Ishikawa (cell line): ENCODE measurements around the gene AREG.

Experiments
- CEBPB ChIP-seq: IDR thresholded peaks from 2 replicates; pipeline ENCODE4 v1.6.1; 2012
- CREB1 ChIP-seq: IDR thresholded peaks from 2 replicates; pipeline ENCODE4 v1.6.1; 2012; ENCODE audit warnings: low read depth
- EGR1 ChIP-seq: IDR thresholded peaks from 2 replicates; pipeline ENCODE4 v1.6.1; 2012
- EP300 ChIP-seq: IDR thresholded peaks from 2 replicates; pipeline ENCODE4 v1.6.1; 2012; ENCODE audit warnings: borderline replicate concordance
- FOXM1 ChIP-seq: IDR thresholded peaks from 2 replicates; pipeline ENCODE4 v1.6.1; 2012; ENCODE audit warnings: low read depth, borderline replicate concordance
- MAX ChIP-seq: IDR thresholded peaks from 2 replicates; pipeline ENCODE4 v1.6.1; 2012
- NFIC ChIP-seq: IDR thresholded peaks from 2 replicates; pipeline ENCODE4 v1.6.1; 2012
- RAD21 ChIP-seq: IDR thresholded peaks from 2 replicates; pipeline ENCODE4 v1.6.1; 2012; ENCODE audit warnings: low read depth
- TAF1 ChIP-seq: IDR thresholded peaks from 2 replicates; pipeline ENCODE4 v1.6.1; 2012; ENCODE audit warnings: low read depth, mild to moderate bottlenecking
- TCF12 ChIP-seq: IDR thresholded peaks from 2 replicates; pipeline ENCODE4 v1.6.1; 2012; ENCODE audit warnings: low read depth
- TEAD4 ChIP-seq: IDR thresholded peaks from 2 replicates; pipeline ENCODE4 v1.6.1; 2012
- YY1 ChIP-seq: IDR thresholded peaks from 2 replicates; pipeline ENCODE4 v1.6.1; 2012; ENCODE audit warnings: low read depth
- ZBTB7A ChIP-seq: IDR thresholded peaks from 2 replicates; pipeline ENCODE4 v1.6.1; 2012; ENCODE audit warnings: low read depth
- TF ChIP-seq, protein P1 (sequence below): IDR thresholded peaks from 2 replicates; pipeline ENCODE4 v1.6.1; 2012
- TF ChIP-seq, protein P2 (sequence below): IDR thresholded peaks from 2 replicates; pipeline ENCODE4 v1.6.1; 2012; ENCODE audit warnings: low read depth, mild to moderate bottlenecking

The AREG gene

GRCh38 chr4:74456849-74457395 lies 12.0 kb downstream of the AREG start:
- TF ChIP-seq CREB1 (no peak), NFIC (no peak)
- TF ChIP-seq, protein P1, sequence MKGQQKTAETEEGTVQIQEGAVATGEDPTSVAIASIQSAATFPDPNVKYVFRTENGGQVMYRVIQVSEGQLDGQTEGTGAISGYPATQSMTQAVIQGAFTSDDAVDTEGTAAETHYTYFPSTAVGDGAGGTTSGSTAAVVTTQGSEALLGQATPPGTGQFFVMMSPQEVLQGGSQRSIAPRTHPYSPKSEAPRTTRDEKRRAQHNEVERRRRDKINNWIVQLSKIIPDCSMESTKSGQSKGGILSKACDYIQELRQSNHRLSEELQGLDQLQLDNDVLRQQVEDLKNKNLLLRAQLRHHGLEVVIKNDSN: no peak

- TF ChIP-seq EGR1 (no peak), CEBPB (no peak), CREB1 (no peak), ZBTB7A (no peak), TAF1 (no peak), EP300 (no peak), FOXM1 (no peak), RAD21 (no peak), NFIC (no peak)
- TF ChIP-seq, protein P1: no peak
- TF ChIP-seq, protein P2, sequence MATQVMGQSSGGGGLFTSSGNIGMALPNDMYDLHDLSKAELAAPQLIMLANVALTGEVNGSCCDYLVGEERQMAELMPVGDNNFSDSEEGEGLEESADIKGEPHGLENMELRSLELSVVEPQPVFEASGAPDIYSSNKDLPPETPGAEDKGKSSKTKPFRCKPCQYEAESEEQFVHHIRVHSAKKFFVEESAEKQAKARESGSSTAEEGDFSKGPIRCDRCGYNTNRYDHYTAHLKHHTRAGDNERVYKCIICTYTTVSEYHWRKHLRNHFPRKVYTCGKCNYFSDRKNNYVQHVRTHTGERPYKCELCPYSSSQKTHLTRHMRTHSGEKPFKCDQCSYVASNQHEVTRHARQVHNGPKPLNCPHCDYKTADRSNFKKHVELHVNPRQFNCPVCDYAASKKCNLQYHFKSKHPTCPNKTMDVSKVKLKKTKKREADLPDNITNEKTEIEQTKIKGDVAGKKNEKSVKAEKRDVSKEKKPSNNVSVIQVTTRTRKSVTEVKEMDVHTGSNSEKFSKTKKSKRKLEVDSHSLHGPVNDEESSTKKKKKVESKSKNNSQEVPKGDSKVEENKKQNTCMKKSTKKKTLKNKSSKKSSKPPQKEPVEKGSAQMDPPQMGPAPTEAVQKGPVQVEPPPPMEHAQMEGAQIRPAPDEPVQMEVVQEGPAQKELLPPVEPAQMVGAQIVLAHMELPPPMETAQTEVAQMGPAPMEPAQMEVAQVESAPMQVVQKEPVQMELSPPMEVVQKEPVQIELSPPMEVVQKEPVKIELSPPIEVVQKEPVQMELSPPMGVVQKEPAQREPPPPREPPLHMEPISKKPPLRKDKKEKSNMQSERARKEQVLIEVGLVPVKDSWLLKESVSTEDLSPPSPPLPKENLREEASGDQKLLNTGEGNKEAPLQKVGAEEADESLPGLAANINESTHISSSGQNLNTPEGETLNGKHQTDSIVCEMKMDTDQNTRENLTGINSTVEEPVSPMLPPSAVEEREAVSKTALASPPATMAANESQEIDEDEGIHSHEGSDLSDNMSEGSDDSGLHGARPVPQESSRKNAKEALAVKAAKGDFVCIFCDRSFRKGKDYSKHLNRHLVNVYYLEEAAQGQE: no peak
These were observed 15.9 kb downstream of the AREG start for GRCh38 chr4:74460833-74461232.

DNA sequence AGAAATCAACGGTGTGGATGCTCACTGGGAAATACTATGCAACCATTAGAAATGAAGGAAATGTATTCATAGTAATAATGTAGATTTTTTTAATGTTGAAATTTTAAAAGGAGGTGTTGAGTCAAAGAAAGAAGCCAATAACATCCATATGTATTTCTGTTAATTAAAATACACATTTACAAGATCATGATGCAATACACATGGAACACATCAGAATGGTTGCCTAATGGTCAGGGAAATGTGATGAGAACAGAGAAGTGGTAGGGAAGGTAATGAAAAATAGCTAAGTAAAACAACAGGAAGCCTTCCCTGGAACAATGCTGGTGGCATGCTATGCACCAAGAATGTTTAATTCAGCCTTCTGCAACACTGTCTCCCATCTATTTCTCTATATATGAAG lies 18.2 kb downstream of the AREG start:
- TF ChIP-seq CREB1 (no peak), TAF1 (no peak), RAD21 (no peak), FOXM1 (no peak), CEBPB (no peak), TCF12 (no peak), MAX (no peak), NFIC (no peak), EGR1 (no peak), EP300 (no peak), ZBTB7A (no peak), TEAD4 (no peak), YY1 (no peak)
- TF ChIP-seq, protein P2: no peak
- TF ChIP-seq, protein P1: no peak

GRCh38 chr4:74464291-74464690 lies 19.4 kb downstream of the AREG start:
- no peak for TF ChIP-seq TEAD4
- no peak for TF ChIP-seq TCF12
- TF ChIP-seq ZBTB7A: no peak
- TF ChIP-seq CREB1: no peak

DNA sequence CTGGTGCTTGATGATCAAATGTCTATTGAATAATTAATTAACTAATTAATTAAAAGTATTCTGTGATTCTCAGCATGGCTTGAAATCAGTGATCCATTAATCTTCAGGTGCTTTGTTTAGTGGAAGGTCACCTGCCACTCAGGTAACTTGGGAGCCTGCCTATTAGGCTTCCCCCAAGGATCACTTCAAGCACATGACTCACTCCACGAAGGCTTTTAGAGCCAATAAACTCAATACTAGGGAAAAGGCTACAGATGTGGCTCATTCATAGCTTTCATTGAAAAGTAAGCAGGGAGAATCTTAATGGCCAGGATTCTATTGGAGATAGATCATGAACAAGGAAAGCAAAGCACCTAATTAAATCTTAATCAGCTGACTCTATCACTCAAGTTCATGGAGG lies 21.3 kb downstream of the AREG start:
- TF ChIP-seq YY1 (no peak), TAF1 (no peak), CEBPB (no peak), EGR1 (no peak), MAX (no peak), TEAD4 (no peak), RAD21 (no peak), TCF12 (no peak), FOXM1 (no peak), NFIC (no peak)
- TF ChIP-seq, protein P1: no peak
- TF ChIP-seq, protein P2: no peak
